ENCODE measurements around the gene LRP1. TPM values are rescaled to one million over a fixed set of nuclear protein-coding genes. Genes with fewer than 3 reads are reported as not detected.

Gene LRP1
- total RNA-seq, 1 experiment from 2014 or later = 9.0 TPM

DNA sequence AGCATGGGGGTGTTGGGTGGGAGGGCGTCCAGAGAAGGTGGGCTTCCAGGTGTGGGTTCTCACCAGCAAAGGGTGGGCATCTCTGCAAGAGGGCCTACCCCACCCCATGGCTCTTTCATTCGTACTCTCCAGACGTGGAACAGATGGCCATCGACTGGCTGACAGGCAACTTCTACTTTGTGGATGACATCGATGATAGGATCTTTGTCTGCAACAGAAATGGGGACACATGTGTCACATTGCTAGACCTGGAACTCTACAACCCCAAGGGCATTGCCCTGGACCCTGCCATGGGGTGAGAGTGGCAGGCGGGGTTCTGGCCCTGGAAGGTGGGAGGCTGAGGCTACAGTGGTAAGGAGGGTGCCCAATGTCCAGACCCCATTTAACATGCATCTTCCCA is 25.8 kb downstream of the LRP1 start:
- DNase-seq (ENCODE audit: low read depth, low spot score) = no peak
- no TSS peak for BruUV-seq (replicated peaks)
- Histone ChIP-seq H3K36me3 (ENCODE audit: control insufficient read depth, insufficient read depth, low read length) (no peaks in the 10 kb centered on the region), H3K9me3 (ENCODE audit: control insufficient read depth, insufficient read depth, low read depth, low read length) (no peaks in the 10 kb centered on the region), H3K27ac (ENCODE audit: low read length) (no peak overlapping the region), H3K4me1 (ENCODE audit: control insufficient read depth, insufficient read depth, low read length) (no peaks in the 10 kb centered on the region), H3K27me3 (ENCODE audit: control insufficient read depth, insufficient read depth, low read length) (no peaks in the 10 kb centered on the region), H3K4me3 (ENCODE audit: low read depth in 2 of 2, low read length in 2 of 2) (no peak overlapping the region)
- intact Hi-C loops (cut with micrococcal nuclease; ENCODE audit: unreplicated experiment) (no loop called here), in situ Hi-C loops (cut with HindIII; ENCODE audit: low pct_unique_long_range_greater_than_20kb, low sequenced_read_pairs) (no loop called here)
- no peak for ATAC-seq
- CTCF ChIA-PET = no interaction called here
- TF ChIP-seq SIN3A (IDR thresholded peaks at IDR 0.05; ENCODE audit: borderline replicate concordance, insufficient read depth, low read depth, low read length) (no peak), TCF7L2 (IDR thresholded peaks at IDR 0.05; ENCODE audit: low read depth, low read length) (no peak), POLR2AphosphoS5 (IDR thresholded peaks at IDR 0.05; ENCODE audit: low read depth, low read length) (no peak)
- POLR2A ChIA-PET = interaction anchor here (0.6 kb wide), 1 partner anchor 36 kb away, joined by 3 read pairs; no protein-coding TSS in a partner anchor

DNA sequence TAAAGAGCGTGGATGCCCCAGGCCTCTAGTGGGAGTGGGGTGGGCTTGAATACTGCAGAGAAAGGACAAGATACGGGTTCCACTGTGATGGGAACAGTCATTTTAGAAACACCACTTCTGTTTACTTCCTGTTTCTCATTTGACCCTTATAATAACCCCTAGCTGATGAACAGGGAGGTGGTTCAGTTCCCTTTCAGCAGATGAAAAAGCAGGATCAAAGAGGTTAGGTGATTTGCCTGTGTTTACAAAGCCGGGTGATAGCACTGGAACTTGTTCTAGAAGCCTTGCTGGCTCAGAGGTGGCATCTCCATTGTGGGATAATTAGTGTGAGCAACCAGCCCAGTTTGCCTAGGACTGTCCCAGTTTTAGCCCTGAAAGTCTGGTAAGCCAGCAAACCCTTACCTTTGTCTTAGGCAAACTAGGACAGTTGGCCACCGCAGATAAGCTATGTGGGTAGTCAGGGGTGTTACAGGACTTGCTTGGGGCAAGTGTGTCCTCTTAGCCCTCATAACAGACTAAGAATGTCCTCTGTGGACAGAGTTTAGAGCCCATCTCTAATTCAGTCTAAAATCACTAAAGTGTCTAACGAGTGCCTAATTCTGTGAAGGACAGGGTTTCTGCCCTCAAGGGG is 26.6 kb downstream of the LRP1 start:
- POLR2A ChIA-PET = no interaction called here
- no peak for DNase-seq (ENCODE audit: low read depth, low spot score)
- TF ChIP-seq SIN3A (IDR thresholded peaks at IDR 0.05; ENCODE audit: borderline replicate concordance, insufficient read depth, low read depth, low read length) (no peak), TCF7L2 (IDR thresholded peaks at IDR 0.05; ENCODE audit: low read depth, low read length) (no peak), POLR2AphosphoS5 (IDR thresholded peaks at IDR 0.05; ENCODE audit: low read depth, low read length) (no peak)
- TF ChIP-seq, protein P1, sequence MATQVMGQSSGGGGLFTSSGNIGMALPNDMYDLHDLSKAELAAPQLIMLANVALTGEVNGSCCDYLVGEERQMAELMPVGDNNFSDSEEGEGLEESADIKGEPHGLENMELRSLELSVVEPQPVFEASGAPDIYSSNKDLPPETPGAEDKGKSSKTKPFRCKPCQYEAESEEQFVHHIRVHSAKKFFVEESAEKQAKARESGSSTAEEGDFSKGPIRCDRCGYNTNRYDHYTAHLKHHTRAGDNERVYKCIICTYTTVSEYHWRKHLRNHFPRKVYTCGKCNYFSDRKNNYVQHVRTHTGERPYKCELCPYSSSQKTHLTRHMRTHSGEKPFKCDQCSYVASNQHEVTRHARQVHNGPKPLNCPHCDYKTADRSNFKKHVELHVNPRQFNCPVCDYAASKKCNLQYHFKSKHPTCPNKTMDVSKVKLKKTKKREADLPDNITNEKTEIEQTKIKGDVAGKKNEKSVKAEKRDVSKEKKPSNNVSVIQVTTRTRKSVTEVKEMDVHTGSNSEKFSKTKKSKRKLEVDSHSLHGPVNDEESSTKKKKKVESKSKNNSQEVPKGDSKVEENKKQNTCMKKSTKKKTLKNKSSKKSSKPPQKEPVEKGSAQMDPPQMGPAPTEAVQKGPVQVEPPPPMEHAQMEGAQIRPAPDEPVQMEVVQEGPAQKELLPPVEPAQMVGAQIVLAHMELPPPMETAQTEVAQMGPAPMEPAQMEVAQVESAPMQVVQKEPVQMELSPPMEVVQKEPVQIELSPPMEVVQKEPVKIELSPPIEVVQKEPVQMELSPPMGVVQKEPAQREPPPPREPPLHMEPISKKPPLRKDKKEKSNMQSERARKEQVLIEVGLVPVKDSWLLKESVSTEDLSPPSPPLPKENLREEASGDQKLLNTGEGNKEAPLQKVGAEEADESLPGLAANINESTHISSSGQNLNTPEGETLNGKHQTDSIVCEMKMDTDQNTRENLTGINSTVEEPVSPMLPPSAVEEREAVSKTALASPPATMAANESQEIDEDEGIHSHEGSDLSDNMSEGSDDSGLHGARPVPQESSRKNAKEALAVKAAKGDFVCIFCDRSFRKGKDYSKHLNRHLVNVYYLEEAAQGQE (IDR thresholded peaks at IDR 0.05; ENCODE audit: insufficient read depth in 1 of 2, low read depth in 2 of 2, low read length in 1 of 2) = no peak
- TF ChIP-seq, protein P2, sequence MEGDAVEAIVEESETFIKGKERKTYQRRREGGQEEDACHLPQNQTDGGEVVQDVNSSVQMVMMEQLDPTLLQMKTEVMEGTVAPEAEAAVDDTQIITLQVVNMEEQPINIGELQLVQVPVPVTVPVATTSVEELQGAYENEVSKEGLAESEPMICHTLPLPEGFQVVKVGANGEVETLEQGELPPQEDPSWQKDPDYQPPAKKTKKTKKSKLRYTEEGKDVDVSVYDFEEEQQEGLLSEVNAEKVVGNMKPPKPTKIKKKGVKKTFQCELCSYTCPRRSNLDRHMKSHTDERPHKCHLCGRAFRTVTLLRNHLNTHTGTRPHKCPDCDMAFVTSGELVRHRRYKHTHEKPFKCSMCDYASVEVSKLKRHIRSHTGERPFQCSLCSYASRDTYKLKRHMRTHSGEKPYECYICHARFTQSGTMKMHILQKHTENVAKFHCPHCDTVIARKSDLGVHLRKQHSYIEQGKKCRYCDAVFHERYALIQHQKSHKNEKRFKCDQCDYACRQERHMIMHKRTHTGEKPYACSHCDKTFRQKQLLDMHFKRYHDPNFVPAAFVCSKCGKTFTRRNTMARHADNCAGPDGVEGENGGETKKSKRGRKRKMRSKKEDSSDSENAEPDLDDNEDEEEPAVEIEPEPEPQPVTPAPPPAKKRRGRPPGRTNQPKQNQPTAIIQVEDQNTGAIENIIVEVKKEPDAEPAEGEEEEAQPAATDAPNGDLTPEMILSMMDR (IDR thresholded peaks at IDR 0.05) = no peak
- no peaks in the 10 kb centered on the region for H3K4me1 ChIP-seq (ENCODE audit: control insufficient read depth, insufficient read depth, low read length)
- H3K36me3 ChIP-seq (ENCODE audit: control insufficient read depth, insufficient read depth, low read length) = no peaks in the 10 kb centered on the region
- H3K27ac ChIP-seq (ENCODE audit: low read length) = no peak overlapping the region
- no TSS peak for BruUV-seq (replicated peaks)
- in situ Hi-C loops (cut with HindIII; ENCODE audit: low pct_unique_long_range_greater_than_20kb, low sequenced_read_pairs) = no loop called here
- CTCF ChIA-PET = no interaction called here
- H3K27me3 ChIP-seq (ENCODE audit: control insufficient read depth, insufficient read depth, low read length) = no peaks in the 10 kb centered on the region
- intact Hi-C loops (cut with micrococcal nuclease; ENCODE audit: unreplicated experiment) = no loop called here
- no peaks in the 10 kb centered on the region for H3K9me3 ChIP-seq (ENCODE audit: control insufficient read depth, insufficient read depth, low read depth, low read length)
- no peak overlapping the region for H3K4me3 ChIP-seq (ENCODE audit: low read depth in 2 of 2, low read length in 2 of 2)
- no peak for ATAC-seq

DNA sequence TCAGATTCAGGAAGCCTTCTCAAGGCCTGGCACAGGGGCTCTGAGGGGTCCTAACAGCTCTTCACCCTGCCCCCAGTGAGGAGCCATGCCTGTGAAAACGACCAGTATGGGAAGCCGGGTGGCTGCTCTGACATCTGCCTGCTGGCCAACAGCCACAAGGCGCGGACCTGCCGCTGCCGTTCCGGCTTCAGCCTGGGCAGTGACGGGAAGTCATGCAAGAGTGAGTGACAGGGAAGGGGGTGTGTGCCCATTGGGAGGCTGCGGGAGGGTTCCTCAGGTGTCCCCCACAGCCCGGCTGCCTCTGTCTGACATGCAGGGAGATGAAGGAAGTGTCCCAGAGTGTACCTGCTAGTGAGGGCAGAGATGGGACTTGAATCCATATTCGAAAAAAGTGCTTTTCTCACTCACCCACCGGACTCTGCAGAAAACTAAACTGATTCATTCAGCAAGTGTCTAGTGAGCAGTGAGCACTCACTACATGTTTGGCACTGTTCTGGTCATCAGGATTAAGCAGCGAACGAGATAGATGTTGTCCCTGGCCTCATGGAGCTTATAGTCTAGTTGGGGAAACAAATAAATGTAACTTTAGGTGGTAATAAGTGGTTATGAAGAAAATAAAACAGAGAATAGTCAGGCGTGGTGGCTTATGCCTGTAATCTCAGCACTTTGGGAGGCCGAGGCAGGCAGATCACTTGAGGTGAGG is 28.6 kb downstream of the LRP1 start:
- Histone ChIP-seq H3K36me3 (ENCODE audit: control insufficient read depth, insufficient read depth, low read length) (no peaks in the 10 kb centered on the region), H3K4me1 (ENCODE audit: control insufficient read depth, insufficient read depth, low read length) (no peaks in the 10 kb centered on the region), H3K4me3 (ENCODE audit: low read depth in 2 of 2, low read length in 2 of 2) (no peak overlapping the region), H3K27me3 (ENCODE audit: control insufficient read depth, insufficient read depth, low read length) (no peaks in the 10 kb centered on the region), H3K27ac (ENCODE audit: low read length) (no peak overlapping the region), H3K9me3 (ENCODE audit: control insufficient read depth, insufficient read depth, low read depth, low read length) (no peaks in the 10 kb centered on the region)
- POLR2A ChIA-PET = no interaction called here
- no TSS peak for BruUV-seq (replicated peaks)
- intact Hi-C loops (cut with micrococcal nuclease; ENCODE audit: unreplicated experiment) = no loop called here
- ATAC-seq (no peak), DNase-seq (ENCODE audit: low read depth, low spot score) (no peak)
- TF ChIP-seq, protein P2 (IDR thresholded peaks at IDR 0.05) = no peak
- no peak for TF ChIP-seq TCF7L2 (IDR thresholded peaks at IDR 0.05; ENCODE audit: low read depth, low read length)
- TF ChIP-seq, protein P1 (IDR thresholded peaks at IDR 0.05; ENCODE audit: insufficient read depth in 1 of 2, low read depth in 2 of 2, low read length in 1 of 2) = no peak
- TF ChIP-seq POLR2AphosphoS5 (IDR thresholded peaks at IDR 0.05; ENCODE audit: low read depth, low read length) = no peak
- no peak for TF ChIP-seq SIN3A (IDR thresholded peaks at IDR 0.05; ENCODE audit: borderline replicate concordance, insufficient read depth, low read depth, low read length)
- CTCF ChIA-PET = no interaction called here
- in situ Hi-C loops (cut with HindIII; ENCODE audit: low pct_unique_long_range_greater_than_20kb, low sequenced_read_pairs) = no loop called here
